Ovary (tissue), 9 donors: ENCODE measurements around the gene TIAL1. TPM values are rescaled to one million over a fixed set of nuclear protein-coding genes. Genes with fewer than 3 reads are reported as not detected.

Experiments used
- DNase-seq, 5 donors: peaks; one replicate each; pipeline ENCODE4 v3.0.0-alpha.2; 2019 to 2020
- H3K27ac ChIP-seq, 2 donors: fragments of 200-600 bp; one replicate each; pipeline versions ENCODE4 v1.5.1 to v1.8.0; 2019 to 2022
- H3K27me3 ChIP-seq: fragments of 200-600 bp; one replicate; pipeline ENCODE4 v1.8.0; 2022
- H3K36me3 ChIP-seq: fragments of 200-600 bp; sonication (generic); one replicate; pipeline ENCODE4 v1.5.1; 2019
- H3K4me1 ChIP-seq: one replicate; pipeline ENCODE4 v1.8.1; 2013; ENCODE audit warnings: mild to moderate bottlenecking, moderate library complexity; ENCODE audit not compliant: insufficient read depth
- H3K4me3 ChIP-seq: fragments of 200-600 bp; sonication (generic); one replicate; pipeline ENCODE4 v1.5.1; 2017
- H3K9me3 ChIP-seq, 2 donors: fragments of 200-600 bp in 1 of 2; sonication (generic) in 1 of 2; one replicate each; pipeline versions ENCODE4 v1.5.1 to v1.8.1; 2013 to 2019; ENCODE audit warnings: mild to moderate bottlenecking in 1 of 2, moderate library complexity in 1 of 2
- EP300 ChIP-seq: sonication (generic); formaldehyde crosslinking; IDR thresholded peaks from one replicate; pipeline ENCODE4 v1.6.1; 2017; ENCODE audit warnings: antibody characterized with exemption
- POLR2A ChIP-seq: fragments of 450-650 bp; IDR thresholded peaks from one replicate; pipeline ENCODE4 v1.6.1; 2017; ENCODE audit warnings: antibody characterized with exemption, mild to moderate bottlenecking, moderate library complexity
- WGBS, 3 donors: extraction: QIAGEN DNeasy Blood & Tissue Kit in 1 of 3; methylation state at CpG; one replicate each; pipeline versions ENCODE4 v1.1.5 to v1.1.7; 2013 to 2017; 5-methylcytosine and 5-hydroxymethylcytosine counted together
- intact Hi-C, 4 donors: fragments of 100-400 bp; cut with DNase I; formaldehyde crosslinking; loops; one replicate each; pipeline versions ENCODE4 v1.11.0 to v1.15.1; 2022 to 2023
- polyA plus RNA-seq, 2 donors: library from polyadenylated mRNA; stranded (reverse); fragments of 200-250 nt in 1 of 2; fragments of 350-450 nt in 1 of 2; fragmentation: Illumina TruSeq in 1 of 2; extraction: RNeasy Lipid Tissue Mini Kit (QIAGEN cat#74804) in 1 of 2; gene quantifications; one replicate each; pipeline ENCODE4 v1.2.3, GENCODE V29; 2013 to 2014
- total RNA-seq, 7 donors: library from RNA; depleted of rRNA in 2 of 7; stranded (reverse); fragments of >200 nt in 2 of 7; fragmentation: NEBNext Ultra II Directional in 3 of 7; extraction: Animal tissue kit (Norgen Biotek cat#: 25700) in 3 of 7; gene quantifications; one replicate each; pipeline versions ENCODE4 v1.1.0 to v1.2.4, GENCODE V29; 2016 to 2023
- TF ChIP-seq, protein P1 (sequence below), 3 donors: fragments of 450-650 bp in 2 of 3; fragments of 200-600 bp in 1 of 3; IDR thresholded peaks; one replicate each; pipeline versions ENCODE4 v1.5.1 to v1.8.0; 2016 to 2022; ENCODE audit warnings: antibody characterized with exemption in 3 of 3, mild to moderate bottlenecking in 1 of 3
- donor health status: DM: no; HTN: no; CAD: no; lungs with moderate emphysema.
- donor health status: DM: no; HTN: no; CAD: no.
- donor health status: Bipolar disorder and iron deficiency.
- donor health status: DM: yes; HTN: yes; CAD: no.
- donor health status: DM: no; HTN: no; CAD: no.
- donor health status: DM: yes; HTN: yes; CAD: no.

Gene TIAL1
- total and polyA plus RNA-seq, 9 donors: 48.2 to 113 (median 99.5) TPM

DNA sequence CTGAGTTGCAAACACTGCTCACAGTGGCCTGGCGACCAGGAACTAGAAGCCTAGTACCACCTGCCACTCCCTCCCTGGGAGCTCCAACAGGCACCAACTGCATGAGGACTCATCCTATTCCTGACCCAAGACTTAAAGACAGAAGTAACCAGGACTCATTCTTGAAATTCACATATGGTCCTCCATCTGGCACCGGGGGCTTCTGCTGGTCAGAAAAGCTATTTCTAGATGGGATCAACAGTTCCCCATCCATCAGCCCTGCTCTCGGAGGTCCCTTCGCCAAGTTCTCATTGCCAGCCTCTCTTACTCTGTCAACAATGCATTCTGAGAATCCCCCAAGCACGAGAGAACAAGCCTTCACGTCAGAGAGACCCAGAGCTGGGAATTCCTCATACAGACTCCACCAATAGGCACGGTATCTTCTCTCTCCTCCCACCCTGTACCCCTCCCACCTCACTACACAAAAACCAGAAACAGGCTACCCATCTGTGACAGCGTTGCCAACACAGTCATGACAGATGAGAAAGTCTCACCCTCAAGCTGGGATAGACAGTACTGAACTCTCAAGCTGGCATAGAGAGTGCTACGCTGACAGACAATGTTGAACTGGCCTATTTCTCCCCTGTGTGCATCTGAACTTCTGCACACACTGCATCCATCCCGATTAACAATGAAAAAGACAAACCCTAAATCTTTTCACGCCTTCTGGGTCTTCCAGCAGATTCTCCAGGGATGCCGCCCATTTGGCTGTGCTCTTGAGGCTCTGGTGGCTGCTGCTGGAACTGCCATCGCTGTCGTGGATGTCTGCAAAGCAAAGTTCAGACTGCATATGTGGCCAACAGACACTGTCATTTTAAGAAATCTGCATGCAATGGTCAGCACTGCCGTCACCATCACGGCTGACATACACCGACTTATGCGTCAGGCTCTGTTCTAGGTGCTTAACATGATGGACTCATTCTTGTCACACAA lies 69.9 kb downstream of the TIAL1 start:
- no peak for DNase-seq
- no peak overlapping the region for H3K4me3 ChIP-seq
- no peaks in the 10 kb centered on the region for H3K9me3 ChIP-seq
- intact Hi-C loops: no loop called here
- WGBS, 3 donors: 65 to 71% (median 68%) methylated on average over 18 of the region's 18 CpGs
- H3K36me3 ChIP-seq: no peaks in the 10 kb centered on the region
- no peak for TF ChIP-seq EP300
- H3K27me3 ChIP-seq: no peaks in the 10 kb centered on the region
- no peak overlapping the region for H3K27ac ChIP-seq
- H3K4me1 ChIP-seq: peaks cover 5% of the 10 kb centered on the region

DNA sequence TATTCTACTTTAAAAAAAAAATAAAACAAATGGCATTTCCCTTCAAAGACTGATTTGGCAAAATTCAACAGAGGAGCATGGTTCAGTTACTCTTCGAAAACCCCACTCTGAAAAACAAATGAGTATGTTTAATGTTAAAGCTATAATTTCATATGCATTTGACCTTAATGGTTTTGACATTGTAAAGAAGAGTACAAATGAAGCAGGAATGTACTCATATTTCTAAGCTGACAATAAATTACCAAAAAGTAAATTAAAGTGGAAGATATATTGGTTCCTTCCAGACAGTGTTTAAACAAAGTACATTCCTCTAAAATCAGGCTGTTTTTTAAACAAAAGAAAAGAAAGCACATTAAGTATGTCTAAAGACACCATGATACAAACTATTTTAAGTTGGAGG lies 70.6 kb downstream of the TIAL1 start:
- TF ChIP-seq POLR2A: no peak
- no peak for TF ChIP-seq EP300
- TF ChIP-seq, protein P1, sequence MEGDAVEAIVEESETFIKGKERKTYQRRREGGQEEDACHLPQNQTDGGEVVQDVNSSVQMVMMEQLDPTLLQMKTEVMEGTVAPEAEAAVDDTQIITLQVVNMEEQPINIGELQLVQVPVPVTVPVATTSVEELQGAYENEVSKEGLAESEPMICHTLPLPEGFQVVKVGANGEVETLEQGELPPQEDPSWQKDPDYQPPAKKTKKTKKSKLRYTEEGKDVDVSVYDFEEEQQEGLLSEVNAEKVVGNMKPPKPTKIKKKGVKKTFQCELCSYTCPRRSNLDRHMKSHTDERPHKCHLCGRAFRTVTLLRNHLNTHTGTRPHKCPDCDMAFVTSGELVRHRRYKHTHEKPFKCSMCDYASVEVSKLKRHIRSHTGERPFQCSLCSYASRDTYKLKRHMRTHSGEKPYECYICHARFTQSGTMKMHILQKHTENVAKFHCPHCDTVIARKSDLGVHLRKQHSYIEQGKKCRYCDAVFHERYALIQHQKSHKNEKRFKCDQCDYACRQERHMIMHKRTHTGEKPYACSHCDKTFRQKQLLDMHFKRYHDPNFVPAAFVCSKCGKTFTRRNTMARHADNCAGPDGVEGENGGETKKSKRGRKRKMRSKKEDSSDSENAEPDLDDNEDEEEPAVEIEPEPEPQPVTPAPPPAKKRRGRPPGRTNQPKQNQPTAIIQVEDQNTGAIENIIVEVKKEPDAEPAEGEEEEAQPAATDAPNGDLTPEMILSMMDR (IDR thresholded peaks at IDR 0.05): no peak
- DNase-seq: no peak
- H3K4me1 ChIP-seq: peaks cover 2% of the 10 kb centered on the region

DNA sequence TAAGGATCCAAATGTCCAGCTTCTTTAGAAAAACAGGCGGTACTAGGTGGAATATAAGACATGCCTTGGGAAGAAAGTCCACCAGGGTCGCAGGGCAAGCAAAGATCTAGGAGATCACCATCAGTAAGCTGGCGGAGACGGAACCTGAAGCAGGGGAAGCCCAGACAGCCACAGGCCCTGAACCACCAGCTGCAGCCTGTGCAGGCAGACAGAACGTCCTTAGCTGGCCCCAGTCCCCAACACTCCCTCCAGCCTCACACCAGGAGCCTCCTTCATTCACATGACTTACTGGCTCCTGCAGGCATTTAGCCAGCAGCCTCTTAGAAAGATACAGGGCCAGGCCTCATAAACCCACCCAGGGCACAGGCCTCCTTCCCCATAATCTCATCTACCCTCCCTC lies 71.6 kb downstream of the TIAL1 start:
- WGBS, 3 donors: 72 to 76% (median 73%) methylated on average over 5 of the region's 5 CpGs
- H3K9me3 ChIP-seq: no peaks in the 10 kb centered on the region

More for the DNA sequence above, 70.6 kb downstream of the TIAL1 start:
- 9 to 47% (median 23%) methylated on average over 1 of the region's 1 CpG for WGBS, 3 donors
- Histone ChIP-seq H3K27ac (no peak overlapping the region), H3K27me3 (no peaks in the 10 kb centered on the region), H3K9me3 (no peaks in the 10 kb centered on the region), H3K36me3 (no peaks in the 10 kb centered on the region), H3K4me3 (no peak overlapping the region)
- intact Hi-C loops: no loop called here

DNA sequence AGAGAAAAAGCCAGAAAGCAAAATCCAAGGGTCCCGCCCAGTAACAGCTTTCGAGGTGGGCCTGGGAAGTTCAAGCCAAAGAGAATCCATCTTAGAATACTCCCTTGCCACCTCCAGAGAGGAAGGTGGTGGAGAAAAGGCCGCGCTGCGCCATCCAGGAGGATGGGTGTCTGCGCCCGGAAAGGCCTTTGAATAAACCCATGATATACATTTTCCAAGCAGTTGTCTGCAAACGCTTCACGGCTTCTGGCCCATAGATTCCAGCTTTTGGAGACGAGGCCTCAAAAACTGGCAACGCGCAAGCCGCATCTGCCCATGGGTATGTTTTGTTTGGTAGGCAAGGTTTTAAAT lies 72.1 kb downstream of the TIAL1 start:
- peaks cover 2% of the 10 kb centered on the region for H3K4me1 ChIP-seq
- no peak for TF ChIP-seq POLR2A
- no peak for TF ChIP-seq EP300
- TF ChIP-seq, protein P1 (IDR thresholded peaks at IDR 0.05): no peak
- DNase-seq: no peak

More for the DNA sequence above, 71.6 kb downstream of the TIAL1 start:
- no peak for DNase-seq
- H3K4me3 ChIP-seq: no peak overlapping the region
- no peak overlapping the region for H3K27ac ChIP-seq
- H3K4me1 ChIP-seq: peaks cover 2% of the 10 kb centered on the region
- intact Hi-C loops: no loop called here
- no peaks in the 10 kb centered on the region for H3K27me3 ChIP-seq
- TF ChIP-seq POLR2A: no peak
- TF ChIP-seq EP300: no peak
- TF ChIP-seq, protein P1 (IDR thresholded peaks at IDR 0.05): no peak
- no peaks in the 10 kb centered on the region for H3K36me3 ChIP-seq

More for the DNA sequence above, 72.1 kb downstream of the TIAL1 start:
- H3K4me3 ChIP-seq: no peak overlapping the region
- no peaks in the 10 kb centered on the region for H3K9me3 ChIP-seq
- 90 to 94% (median 92%) methylated on average over 13 of the region's 13 CpGs for WGBS, 3 donors
- no peaks in the 10 kb centered on the region for H3K36me3 ChIP-seq
- intact Hi-C loops: no loop called here
- no peaks in the 10 kb centered on the region for H3K27me3 ChIP-seq
- no peak overlapping the region for H3K27ac ChIP-seq
